H1 (cell line): Measurements from ENCODE around the gene OXER1. TPM values are rescaled to one million over a fixed set of nuclear protein-coding genes. Genes with fewer than 3 reads are reported as not detected.

Experiments
- polyA plus RNA-seq, 7 experiments: library from polyadenylated mRNA; depleted of rRNA in 3 of 7; stranded (reverse) in 5 of 7; unstranded in 2 of 7; fragments of >200 nt in 5 of 7; fragments of 200-250 nt in 2 of 7; gene quantifications; 1 replicate in 5 of 7; 2 replicates in 1 of 7; 4 replicates in 1 of 7; pipeline versions ENCODE4 v1.2.1 to v1.2.3, GENCODE V29; 2011 to 2013; ENCODE audit warnings: missing spikeins in 2 of 7, mixed read lengths in 2 of 7
- total RNA-seq: library from RNA; stranded (reverse); fragmentation: NEBNext Ultra II Directional; extraction: Animal tissue kit (Norgen Biotek cat#: 25700); gene quantifications from 2 replicates; pipeline ENCODE4 v1.2.1, GENCODE V29; 2021
- TF ChIP-seq, protein P1 (sequence below), 3 experiments: IDR thresholded peaks; 1 replicate in 2 of 3; 2 replicates in 1 of 3; pipeline versions ENCODE4 v1.5.1 to v1.6.1; 2011; ENCODE audit warnings: low read length in 3 of 3, mild to moderate bottlenecking in 3 of 3, inconsistent platforms in 2 of 3, low read depth in 1 of 3, moderate library complexity in 1 of 3; ENCODE audit not compliant: insufficient read depth in 1 of 3; ENCODE audit errors: control extremely low read depth in 1 of 3

Gene OXER1
- total and polyA plus RNA-seq, 2 of the 8 experiments (the other 6 are each of a cell fraction or from before 2014, with no cell fraction given): 1.2 to 2.9 TPM

DNA sequence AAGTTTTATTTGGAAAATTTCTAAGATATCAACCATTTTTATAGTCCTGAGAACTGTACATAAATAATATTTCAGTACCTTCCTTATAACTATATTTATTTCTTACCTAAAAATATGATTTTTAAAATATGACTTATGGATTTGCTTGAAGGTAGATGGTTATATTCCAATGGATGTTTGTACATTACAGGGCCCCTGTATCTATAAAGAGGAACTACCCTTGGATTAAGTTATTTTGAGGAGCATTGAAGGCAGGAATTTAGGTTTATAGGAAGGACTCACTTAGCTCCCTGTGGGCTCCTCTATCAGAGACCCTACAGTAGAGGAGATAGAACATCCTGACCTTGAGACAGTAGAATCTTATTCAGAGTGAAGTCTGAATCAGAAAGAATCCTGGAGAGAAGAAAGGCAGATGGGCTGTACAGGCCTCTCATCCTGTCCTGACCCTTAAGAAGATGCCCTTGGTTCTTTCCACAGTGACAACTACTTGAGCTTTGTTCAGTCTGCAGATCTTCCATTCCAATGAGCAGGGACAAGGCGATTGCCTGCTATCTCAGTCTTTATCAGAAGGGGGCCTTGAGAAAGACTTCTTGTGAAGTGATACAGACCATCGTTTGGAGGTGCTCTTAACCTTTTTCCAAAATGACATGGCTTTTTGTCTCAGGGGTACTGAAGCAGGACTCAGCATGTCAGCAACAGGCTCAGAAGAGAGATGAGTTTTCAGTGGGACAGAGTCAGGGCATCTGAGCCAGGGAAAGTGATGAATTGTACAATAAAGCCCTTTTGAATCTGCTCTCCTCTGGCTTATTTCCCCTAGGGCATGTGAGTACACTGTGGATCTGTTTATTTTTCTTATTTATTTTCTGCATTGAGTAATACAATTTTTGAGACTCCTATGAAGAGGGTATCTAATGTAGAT, 20.9 kb downstream of the OXER1 start (continued):
- TF ChIP-seq, protein P1, sequence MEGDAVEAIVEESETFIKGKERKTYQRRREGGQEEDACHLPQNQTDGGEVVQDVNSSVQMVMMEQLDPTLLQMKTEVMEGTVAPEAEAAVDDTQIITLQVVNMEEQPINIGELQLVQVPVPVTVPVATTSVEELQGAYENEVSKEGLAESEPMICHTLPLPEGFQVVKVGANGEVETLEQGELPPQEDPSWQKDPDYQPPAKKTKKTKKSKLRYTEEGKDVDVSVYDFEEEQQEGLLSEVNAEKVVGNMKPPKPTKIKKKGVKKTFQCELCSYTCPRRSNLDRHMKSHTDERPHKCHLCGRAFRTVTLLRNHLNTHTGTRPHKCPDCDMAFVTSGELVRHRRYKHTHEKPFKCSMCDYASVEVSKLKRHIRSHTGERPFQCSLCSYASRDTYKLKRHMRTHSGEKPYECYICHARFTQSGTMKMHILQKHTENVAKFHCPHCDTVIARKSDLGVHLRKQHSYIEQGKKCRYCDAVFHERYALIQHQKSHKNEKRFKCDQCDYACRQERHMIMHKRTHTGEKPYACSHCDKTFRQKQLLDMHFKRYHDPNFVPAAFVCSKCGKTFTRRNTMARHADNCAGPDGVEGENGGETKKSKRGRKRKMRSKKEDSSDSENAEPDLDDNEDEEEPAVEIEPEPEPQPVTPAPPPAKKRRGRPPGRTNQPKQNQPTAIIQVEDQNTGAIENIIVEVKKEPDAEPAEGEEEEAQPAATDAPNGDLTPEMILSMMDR (IDR thresholded peaks at IDR 0.05; ENCODE audit: control extremely low read depth in 1 of 3, insufficient read depth in 1 of 3, low read depth in 1 of 3, low read length in 3 of 3): 0 out of 4 replicates have a peak, but pooled peaks of 1 of the 3 experiments have one; percentile 12
